Neuronal stem cell (in vitro differentiated cells): ENCODE measurements around the gene ARHGAP26.

Source experiments
- DNase-seq: peaks from one replicate; pipeline ENCODE4 v3.0.0-alpha.2; 2013; ENCODE audit warnings: low spot score
- H2AFZ ChIP-seq: one replicate; pipeline ENCODE4 v1.6.1; 2013; ENCODE audit warnings: mild to moderate bottlenecking, low read length, inconsistent platforms
- H2AK5ac ChIP-seq: 2 replicates; pipeline ENCODE4 v1.6.1; 2013; ENCODE audit warnings: low read depth, mild to moderate bottlenecking, inconsistent platforms, low read length, moderate library complexity, mixed read lengths
- H2BK120ac ChIP-seq: 2 replicates; pipeline ENCODE4 v1.6.1; 2013; ENCODE audit warnings: low read depth, mild to moderate bottlenecking, inconsistent platforms, low read length, moderate library complexity, mixed read lengths
- H2BK12ac ChIP-seq: one replicate; pipeline ENCODE4 v1.6.1; 2013; ENCODE audit warnings: low read length, inconsistent platforms
- H2BK15ac ChIP-seq: 2 replicates; pipeline ENCODE4 v1.6.1; 2013; ENCODE audit warnings: mild to moderate bottlenecking, low read length, inconsistent platforms, mixed read lengths
- H2BK5ac ChIP-seq: one replicate; pipeline ENCODE4 v1.6.1; 2013; ENCODE audit warnings: inconsistent platforms, mild to moderate bottlenecking, low read length, moderate library complexity
- H3K14ac ChIP-seq: one replicate; pipeline ENCODE4 v1.6.1; 2013; ENCODE audit warnings: low read length, inconsistent platforms
- H3K18ac ChIP-seq: 2 replicates; pipeline ENCODE4 v1.6.1; 2013; ENCODE audit warnings: low read length, inconsistent platforms
- H3K23ac ChIP-seq: 2 replicates; pipeline ENCODE4 v1.6.1; 2013; ENCODE audit warnings: low read depth, mild to moderate bottlenecking, mixed read lengths, low read length, inconsistent platforms; ENCODE audit not compliant: poor library complexity
- H3K27ac ChIP-seq: replicated peaks from 3 replicates; pipeline ENCODE4 v1.5.1; 2013; ENCODE audit warnings: low read length, inconsistent platforms
- H3K27me3 ChIP-seq, 3 experiments: 2 replicates each; pipeline ENCODE4 v1.6.1; 2013; ENCODE audit warnings: low read length in 3 of 3, mild to moderate bottlenecking in 2 of 3, inconsistent platforms in 1 of 3, low read depth in 1 of 3, mixed read lengths in 1 of 3, moderate library complexity in 1 of 3; ENCODE audit not compliant: control insufficient read depth in 3 of 3, insufficient read depth in 3 of 3
- H3K36me3 ChIP-seq, 2 donors: replicated peaks in 1 of 2; 2 replicates each; pipeline ENCODE4 v1.6.1; 2013; ENCODE audit warnings: low read length in 2 of 2; ENCODE audit not compliant: control insufficient read depth in 2 of 2, insufficient read depth in 2 of 2
- H3K4ac ChIP-seq: 2 replicates; pipeline ENCODE4 v1.6.1; 2013; ENCODE audit warnings: inconsistent platforms, mild to moderate bottlenecking, low read length, moderate library complexity
- H3K4me1 ChIP-seq, 2 donors: 1 replicate in 1 of 2; 2 replicates in 1 of 2; pipeline ENCODE4 v1.6.1; 2013; ENCODE audit warnings: low read length in 2 of 2, low read depth in 1 of 2; ENCODE audit not compliant: control insufficient read depth in 2 of 2, insufficient read depth in 1 of 2
- H3K4me2 ChIP-seq: one replicate; pipeline ENCODE4 v1.6.1; 2013; ENCODE audit warnings: mild to moderate bottlenecking, low read length, inconsistent platforms; ENCODE audit not compliant: insufficient read depth, poor library complexity, severe bottlenecking
- H3K4me3 ChIP-seq, 2 donors: 2 replicates each; pipeline ENCODE4 v1.5.1; 2013; ENCODE audit warnings: low read length in 2 of 2, mild to moderate bottlenecking in 2 of 2, inconsistent platforms in 1 of 2, moderate library complexity in 1 of 2
- H3K79me1 ChIP-seq: one replicate; pipeline ENCODE4 v1.6.1; 2013; ENCODE audit warnings: low read depth, mild to moderate bottlenecking, inconsistent platforms, low read length, moderate library complexity
- H3K9ac ChIP-seq: one replicate; pipeline ENCODE4 v1.6.1; 2013; ENCODE audit warnings: mild to moderate bottlenecking, low read depth, low read length, inconsistent platforms; ENCODE audit not compliant: poor library complexity
- H3K9me3 ChIP-seq, 2 donors: replicated peaks in 1 of 2; 2 replicates each; pipeline versions ENCODE3 to v1.6.1; 2013; ENCODE audit warnings: low read length in 2 of 2, mild to moderate bottlenecking in 2 of 2, inconsistent platforms in 1 of 2, low read depth in 1 of 2, mixed read lengths in 1 of 2, moderate library complexity in 1 of 2; ENCODE audit not compliant: control insufficient read depth in 2 of 2, insufficient read depth in 1 of 2
- H4K8ac ChIP-seq: one replicate; pipeline ENCODE4 v1.6.1; 2013; ENCODE audit warnings: low read depth, mild to moderate bottlenecking, inconsistent platforms, low read length, moderate library complexity
- H4K91ac ChIP-seq: one replicate; pipeline ENCODE4 v1.6.1; 2013; ENCODE audit warnings: low read length, low read depth, mild to moderate bottlenecking, inconsistent platforms; ENCODE audit not compliant: poor library complexity
- WGBS, 2 donors: extraction: QIAGEN DNeasy Blood & Tissue Kit; methylation state at CpG; one replicate each; pipeline ENCODE4 v1.1.7; 2013; ENCODE audit warnings: missing lambda C conversion rate in 2 of 2, mixed read lengths in 1 of 2; ENCODE audit not compliant: insufficient read length in 2 of 2, insufficient replicate concordance in 1 of 2; ENCODE audit errors: extremely low coverage in 2 of 2; 5-methylcytosine and 5-hydroxymethylcytosine counted together

Gene ARHGAP26

GRCh38 chr5:143001764-143002351 lies 231.7 kb downstream of the ARHGAP26 start:
- no peaks in the 10 kb centered on the region for H3K27me3 ChIP-seq
- H2BK15ac ChIP-seq = no peak overlapping the region
- no peak overlapping the region for H2BK5ac ChIP-seq
- H2AK5ac ChIP-seq = no peak overlapping the region
- H2AFZ ChIP-seq = peak overlapping the region; percentile 19
- no peak overlapping the region for H4K8ac ChIP-seq
- no peak overlapping the region for H3K4me3 ChIP-seq
- no peak overlapping the region for H2BK120ac ChIP-seq
- no peaks in the 10 kb centered on the region for H3K79me1 ChIP-seq
- peaks cover 7 to 10% of the 10 kb centered on the region in 2 donors for H3K4me1 ChIP-seq
- no peak overlapping the region for H3K4ac ChIP-seq
- H3K18ac ChIP-seq = no peak overlapping the region
- DNase-seq = no peak
- no peak overlapping the region for H3K9ac ChIP-seq
- no peak overlapping the region for H3K14ac ChIP-seq
- no peaks in the 10 kb centered on the region for H3K9me3 ChIP-seq
- no peak overlapping the region for H2BK12ac ChIP-seq
- no peak overlapping the region for H3K23ac ChIP-seq
- H3K36me3 ChIP-seq = no peaks in the 10 kb centered on the region
- no CpG with 5 or more reads among the region's 8 CpGs for WGBS, 2 donors
- no peak overlapping the region for H3K4me2 ChIP-seq
- H4K91ac ChIP-seq = no peak overlapping the region
- H3K27ac ChIP-seq = no peak overlapping the region

DNA sequence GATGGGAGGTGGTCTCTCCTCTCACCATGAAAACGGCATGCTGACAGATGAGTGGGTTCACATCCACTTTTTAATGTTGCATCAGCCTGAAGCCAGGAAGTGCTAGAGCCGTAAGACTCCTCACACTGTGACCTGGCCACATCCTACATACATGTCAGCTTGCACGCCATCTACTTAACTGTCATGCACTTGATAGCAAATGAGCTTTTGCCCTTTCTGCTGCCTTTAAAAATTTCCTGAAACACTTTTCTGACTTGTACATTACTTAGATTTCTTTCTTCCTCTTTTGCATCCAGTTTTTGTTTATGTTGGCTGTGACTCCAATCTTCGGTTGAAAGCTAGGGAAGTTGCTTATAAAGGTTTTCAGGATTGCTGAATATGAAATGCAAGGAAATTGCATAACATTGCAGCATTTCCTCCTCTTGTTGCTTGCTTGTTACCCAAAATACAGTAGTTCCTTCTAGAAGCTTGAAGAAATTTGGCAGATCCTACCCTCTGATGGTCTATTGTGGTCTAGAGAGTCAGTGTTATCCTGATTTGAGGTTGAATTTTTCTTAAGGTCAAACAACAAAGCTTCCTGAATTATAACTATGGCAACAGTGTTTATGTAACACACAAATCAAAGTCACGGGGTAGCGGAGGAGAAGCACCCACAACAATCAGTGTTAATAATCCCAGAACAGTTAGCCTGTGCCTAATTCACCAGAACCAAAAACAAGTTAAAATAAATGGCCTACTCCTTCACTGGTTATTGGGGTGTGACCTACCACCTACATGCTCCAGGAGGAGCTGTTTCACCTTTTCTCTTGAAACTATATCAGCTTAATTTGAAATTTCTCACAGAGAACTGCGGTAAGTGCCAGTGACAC lies 232.5 kb downstream of the ARHGAP26 start:
- Histone ChIP-seq H3K4ac (no peak overlapping the region), H2BK15ac (no peak overlapping the region), H3K79me1 (no peaks in the 10 kb centered on the region), H4K91ac (no peak overlapping the region), H2BK120ac (no peak overlapping the region), H3K4me2 (no peak overlapping the region), H3K23ac (no peak overlapping the region), H2BK12ac (no peak overlapping the region), H3K18ac (no peak overlapping the region), H4K8ac (no peak overlapping the region), H3K36me3 (no peaks in the 10 kb centered on the region), H3K4me3 (no peak overlapping the region), H3K27ac (no peak overlapping the region), H3K27me3 (no peaks in the 10 kb centered on the region), H3K4me1 (peaks cover 7 to 11% of the 10 kb centered on the region in 2 donors), H2BK5ac (no peak overlapping the region), H3K14ac (no peak overlapping the region), H3K9me3 (no peaks in the 10 kb centered on the region), H3K9ac (no peak overlapping the region), H2AK5ac (no peak overlapping the region), H2AFZ (no peak overlapping the region)
- no CpG with 5 or more reads among the region's 7 CpGs for whole genome bisulfite sequencing, 2 donors
- DNase-seq = no peak

GRCh38 chr5:143003328-143003636 lies 233.1 kb downstream of the ARHGAP26 start:
- no CpG with 5 or more reads among the region's 3 CpGs for WGBS, 2 donors
- no peak overlapping the region for H3K23ac ChIP-seq
- peaks cover 7 to 9% of the 10 kb centered on the region in 2 donors for H3K4me1 ChIP-seq
- H3K36me3 ChIP-seq = no peaks in the 10 kb centered on the region
- no peak overlapping the region for H2AK5ac ChIP-seq
- no peak for DNase-seq
- no peak overlapping the region for H3K14ac ChIP-seq
- H4K91ac ChIP-seq = no peak overlapping the region
- no peak overlapping the region for H3K4me2 ChIP-seq
- no peak overlapping the region for H2BK12ac ChIP-seq
- no peak overlapping the region for H2BK120ac ChIP-seq
- H3K4ac ChIP-seq = no peak overlapping the region
- H3K27ac ChIP-seq = no peak overlapping the region
- H3K4me3 ChIP-seq = no peak overlapping the region
- H3K27me3 ChIP-seq = no peaks in the 10 kb centered on the region
- no peak overlapping the region for H2BK5ac ChIP-seq
- H3K79me1 ChIP-seq = no peaks in the 10 kb centered on the region
- H3K18ac ChIP-seq = no peak overlapping the region
- no peak overlapping the region for H2BK15ac ChIP-seq
- no peak overlapping the region for H3K9ac ChIP-seq
- no peak overlapping the region for H2AFZ ChIP-seq
- no peaks in the 10 kb centered on the region for H3K9me3 ChIP-seq
- H4K8ac ChIP-seq = no peak overlapping the region

- no peak overlapping the region for H2AFZ ChIP-seq
- H3K27me3 ChIP-seq = no peaks in the 10 kb centered on the region
- H3K79me1 ChIP-seq = no peaks in the 10 kb centered on the region
- H2BK15ac ChIP-seq = no peak overlapping the region
- H3K4me1 ChIP-seq = peaks cover 7% of the 10 kb centered on the region in 2 donors
- H2AK5ac ChIP-seq = no peak overlapping the region
- H3K14ac ChIP-seq = no peak overlapping the region
- H3K27ac ChIP-seq = no peak overlapping the region
- H3K4me3 ChIP-seq = no peak overlapping the region
- H4K8ac ChIP-seq = no peak overlapping the region
- H2BK120ac ChIP-seq = no peak overlapping the region
- H2BK5ac ChIP-seq = no peak overlapping the region
- no peak overlapping the region for H4K91ac ChIP-seq
- no peak for DNase-seq
- no peak overlapping the region for H3K4ac ChIP-seq
- no peaks in the 10 kb centered on the region for H3K36me3 ChIP-seq
- H3K23ac ChIP-seq = no peak overlapping the region
- H3K18ac ChIP-seq = no peak overlapping the region
- WGBS, 2 donors = no CpG with 5 or more reads among the region's 4 CpGs
- H3K9me3 ChIP-seq = no peaks in the 10 kb centered on the region
- no peak overlapping the region for H2BK12ac ChIP-seq
- no peak overlapping the region for H3K4me2 ChIP-seq
- H3K9ac ChIP-seq = no peak overlapping the region
Observed at GRCh38 chr5:143004361-143005145, 234.4 kb downstream of the ARHGAP26 start.
